Left ventricle myocardium superior (tissue), 1 donor: ENCODE measurements around the gene ACTL10. TPM values are rescaled to one million over a fixed set of nuclear protein-coding genes. Genes with fewer than 3 reads are reported as not detected.

Source experiments
- ATAC-seq: fragments of 200-7000 bp; cut with Tn5 transposase; one replicate; pipeline ENCODE4 v1.9.1; 2020; ENCODE audit warnings: mild to moderate bottlenecking, moderate library complexity
- DNase-seq: peaks from one replicate; pipeline ENCODE4 v3.0.0-alpha.2; 2020
- intact Hi-C: fragments of 100-400 bp; cut with micrococcal nuclease; formaldehyde crosslinking; loops from one replicate; pipeline ENCODE4 v1.11.0; 2022
- total RNA-seq: library from RNA; stranded (reverse); fragmentation: NEBNext Ultra II Directional; extraction: Animal tissue kit (Norgen Biotek cat#: 25700); gene quantifications from one replicate; pipeline ENCODE4 v1.2.1, GENCODE V29; 2021
- donor health status: DM: no; HTN: yes; CAD: no; lungs with severe emphysema.

The ACTL10 gene
- total RNA-seq, 1 donor from 2014 or later: 0.40 TPM

DNA sequence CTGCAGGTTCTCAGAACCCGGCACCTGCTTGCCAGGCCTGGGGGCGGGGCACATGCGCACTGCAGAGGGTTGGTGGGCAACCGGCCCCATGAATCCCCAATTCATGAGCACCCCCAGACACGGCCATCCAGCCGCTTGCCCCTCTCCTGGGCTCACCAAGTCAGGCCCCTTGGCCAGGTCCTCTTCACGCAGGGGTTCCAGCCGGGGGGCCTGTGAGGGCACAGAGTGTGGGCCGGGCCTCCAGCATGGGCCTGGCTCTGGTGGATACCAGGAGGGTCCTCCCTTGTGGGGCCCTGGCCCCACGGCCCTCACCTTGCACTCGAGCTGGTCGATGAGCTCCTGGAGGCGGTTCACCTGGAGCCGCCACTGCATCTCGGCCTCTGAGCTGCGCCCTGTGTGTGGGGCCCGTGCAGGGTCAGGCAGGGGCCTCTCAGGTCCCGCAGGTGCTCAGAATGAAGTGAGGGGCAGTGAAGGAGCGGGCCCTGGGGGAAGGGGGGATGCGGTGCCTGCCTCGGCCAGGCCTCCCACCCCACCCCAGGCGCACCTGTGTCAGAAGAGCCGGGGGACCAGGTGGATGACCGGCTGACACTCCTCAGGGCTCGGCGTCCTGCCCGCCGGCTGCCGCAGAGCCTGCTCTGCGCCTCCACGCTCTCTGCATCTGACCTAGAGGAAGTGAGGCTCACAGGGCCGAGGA lies 7.3 kb upstream of the ACTL10 start:
- DNase-seq (no peak), ATAC-seq (no peak)
- intact Hi-C loops: no loop called here

DNA sequence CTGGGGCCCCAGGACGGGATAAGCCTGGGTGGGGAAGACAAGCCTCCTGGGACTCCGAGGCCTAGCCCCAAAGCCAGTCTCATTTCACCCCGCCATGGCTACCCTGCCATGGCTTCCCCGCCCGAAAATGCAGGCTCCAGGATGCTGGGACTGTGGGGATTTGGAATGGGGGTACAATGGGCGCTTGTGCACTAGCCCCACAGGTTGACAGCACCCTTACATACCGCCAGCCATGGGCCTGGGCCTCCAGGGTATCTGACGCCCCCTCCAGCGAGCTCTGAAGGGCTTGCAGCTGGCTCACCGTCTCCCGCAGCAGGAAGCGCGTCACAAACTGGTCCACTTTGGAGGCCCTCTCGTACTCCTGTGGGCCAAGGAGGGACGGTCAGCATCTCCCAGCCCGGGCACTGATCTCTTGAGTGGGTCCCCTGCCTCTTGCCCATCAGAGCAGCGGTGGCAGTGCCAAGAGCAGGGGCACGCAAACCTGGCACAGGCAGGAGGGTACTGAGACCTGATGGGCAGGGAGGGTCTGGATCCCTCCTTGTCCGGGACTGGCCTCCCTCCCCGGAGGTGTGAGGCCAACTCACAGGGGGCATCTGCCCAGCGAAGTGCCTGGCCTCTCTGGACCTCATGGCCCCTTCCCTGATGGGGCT lies 6.6 kb upstream of the ACTL10 start:
- no peak for DNase-seq
- intact Hi-C loops: no loop called here

DNA sequence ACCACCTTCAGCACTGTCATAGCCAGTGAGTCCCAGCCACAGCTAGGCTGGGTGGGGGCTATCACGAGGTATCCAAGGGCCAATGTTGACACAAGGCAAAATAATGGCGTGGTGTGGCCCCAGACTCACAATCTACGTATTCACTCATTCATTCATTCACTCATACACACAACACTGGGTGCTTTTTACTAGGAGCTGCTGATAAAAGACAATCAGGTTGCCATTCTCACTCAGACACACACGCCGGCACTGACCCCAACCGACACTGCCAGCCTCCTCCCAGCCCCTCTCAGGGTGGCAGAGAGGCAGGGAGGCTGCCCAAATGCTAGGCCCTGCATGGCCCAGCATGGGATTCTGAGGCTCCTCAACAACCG lies 6.1 kb upstream of the ACTL10 start:
- intact Hi-C loops: no loop called here

More for the DNA sequence above, 6.6 kb upstream of the ACTL10 start:
- ATAC-seq: no peak

DNA sequence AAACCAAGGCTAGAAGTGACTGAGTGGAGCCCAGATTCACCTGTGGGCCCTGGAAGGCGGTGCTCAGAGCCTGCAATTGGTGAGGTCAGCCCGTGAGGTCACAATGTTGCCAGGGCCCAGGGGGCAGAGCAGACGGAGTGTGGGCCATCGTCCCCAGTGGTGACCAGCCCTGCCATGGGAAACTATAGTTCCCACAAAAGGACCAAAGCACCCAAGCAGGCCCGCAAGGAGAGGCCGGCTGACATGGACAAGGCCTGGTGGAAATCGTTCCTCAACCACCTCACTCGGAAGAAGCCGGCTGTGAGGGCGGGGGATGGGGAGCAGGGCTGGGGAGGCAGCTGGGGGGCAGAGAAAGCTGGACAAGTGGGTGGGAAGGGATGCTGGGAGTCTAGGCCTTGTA lies 4.6 kb upstream of the ACTL10 start, which contains the start of gene C20orf144:
TSS of gene C20orf144 (plus strand) at position 156 of the 400 bp plus-strand sequence. CDS start at position 175, 19 bp downstream.
- DNase-seq (no peak), ATAC-seq (no peak)
- intact Hi-C loops: no loop called here

More for the DNA sequence above, 6.1 kb upstream of the ACTL10 start:
- ATAC-seq: no peak
- no peak for DNase-seq

DNA sequence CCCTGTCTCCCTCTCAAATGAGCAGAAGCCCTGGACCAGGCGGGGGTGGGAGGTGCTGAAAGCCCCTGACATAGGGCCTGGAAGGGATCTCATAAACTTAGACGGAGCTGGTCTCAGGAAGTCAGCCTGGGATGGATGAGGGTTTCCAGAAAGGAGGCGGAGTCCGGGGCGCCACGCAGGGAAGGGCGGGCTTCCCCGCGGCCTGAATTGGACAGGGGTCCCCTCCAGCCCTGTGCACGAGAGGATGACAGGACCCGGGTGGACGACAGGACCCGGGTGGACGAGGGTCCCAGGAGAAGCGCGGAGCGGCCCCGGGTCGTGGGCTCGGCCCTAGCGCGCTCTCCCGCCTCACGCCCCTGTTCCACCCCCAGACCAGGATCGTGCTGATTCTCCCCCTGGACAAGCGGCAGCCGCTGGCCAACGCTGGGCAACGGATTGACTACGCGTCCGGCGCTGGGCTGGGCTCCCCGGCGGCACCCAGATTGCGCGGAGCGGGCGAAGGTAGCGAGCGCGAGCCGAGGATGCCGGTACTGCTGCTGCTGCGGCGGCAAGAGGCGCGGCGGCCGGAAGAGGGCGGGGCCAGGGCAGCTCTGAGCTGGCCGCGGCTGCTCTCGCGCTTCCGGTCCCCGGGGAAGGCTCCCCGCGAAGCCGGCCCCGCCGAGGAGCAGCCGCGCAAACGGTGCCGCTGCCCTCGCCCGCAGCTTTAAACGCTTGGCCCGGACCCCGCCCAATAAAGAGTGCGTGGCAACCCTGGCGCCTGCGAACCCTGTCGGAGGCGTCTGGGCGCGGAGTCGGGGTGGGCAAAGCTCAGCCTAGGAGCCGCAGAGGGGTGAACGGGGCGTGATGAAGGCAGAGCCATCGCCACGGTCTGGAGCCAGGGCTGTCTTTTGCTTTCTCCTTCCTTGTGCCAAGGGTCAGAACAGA lies 3.3 kb upstream of the ACTL10 start:
- intact Hi-C loops: no loop called here
- peak; percentile 64 for ATAC-seq
- DNase-seq: peak; percentile 93

DNA sequence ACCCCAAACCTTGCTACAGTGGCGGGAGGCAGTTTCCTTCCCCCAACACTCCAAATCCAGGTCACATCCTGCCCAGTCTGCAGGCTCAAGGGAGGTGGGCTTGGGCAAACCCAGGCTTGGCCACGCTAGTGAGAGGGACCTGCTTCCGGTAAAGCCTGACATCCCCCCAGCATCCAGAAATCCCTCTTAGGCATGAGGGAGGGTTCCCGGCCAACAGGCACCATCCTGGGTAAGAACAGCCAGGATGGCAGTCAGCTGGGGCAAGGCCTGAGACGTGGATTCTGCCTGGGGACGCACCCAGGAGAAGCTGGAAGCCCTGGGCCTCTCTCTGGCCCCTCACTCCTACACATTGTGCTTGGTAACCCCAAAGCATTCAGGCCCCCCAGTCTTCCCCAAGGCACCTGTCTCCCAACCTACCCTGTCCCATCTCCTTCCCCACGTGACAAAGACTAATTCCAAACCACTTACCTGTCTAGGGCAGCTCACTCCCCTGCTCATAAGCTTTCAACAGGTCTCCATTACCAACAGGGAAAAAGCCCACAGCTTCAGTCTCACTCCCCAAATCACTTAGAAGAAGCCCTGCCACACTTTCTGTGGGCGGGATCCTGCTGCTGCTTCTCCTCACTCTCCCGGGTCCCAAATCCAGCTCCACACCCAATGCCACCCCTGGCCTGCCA lies 2.5 kb upstream of the ACTL10 start:
- DNase-seq: no peak
- intact Hi-C loops: no loop called here
- no peak for ATAC-seq

DNA sequence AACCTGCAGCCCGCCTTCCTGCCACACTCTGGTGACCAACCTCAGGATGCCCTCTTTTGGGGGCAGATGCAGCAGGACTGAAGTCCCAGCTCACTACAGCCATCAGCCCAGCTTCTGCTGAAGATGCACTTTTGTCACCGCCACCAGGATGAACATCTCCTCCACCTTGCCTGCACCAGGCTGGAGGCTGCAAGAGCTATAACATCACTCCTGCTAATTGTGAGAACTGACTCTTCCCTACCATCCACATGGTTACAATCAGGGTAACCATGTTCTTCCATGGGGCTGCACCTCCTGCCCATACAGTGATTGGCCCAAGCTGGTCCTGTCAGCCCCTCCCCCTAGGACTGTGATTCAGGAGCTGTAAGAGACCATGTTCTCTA lies 2.0 kb upstream of the ACTL10 start:
- intact Hi-C loops: no loop called here
- no peak for ATAC-seq
- DNase-seq: no peak

DNA sequence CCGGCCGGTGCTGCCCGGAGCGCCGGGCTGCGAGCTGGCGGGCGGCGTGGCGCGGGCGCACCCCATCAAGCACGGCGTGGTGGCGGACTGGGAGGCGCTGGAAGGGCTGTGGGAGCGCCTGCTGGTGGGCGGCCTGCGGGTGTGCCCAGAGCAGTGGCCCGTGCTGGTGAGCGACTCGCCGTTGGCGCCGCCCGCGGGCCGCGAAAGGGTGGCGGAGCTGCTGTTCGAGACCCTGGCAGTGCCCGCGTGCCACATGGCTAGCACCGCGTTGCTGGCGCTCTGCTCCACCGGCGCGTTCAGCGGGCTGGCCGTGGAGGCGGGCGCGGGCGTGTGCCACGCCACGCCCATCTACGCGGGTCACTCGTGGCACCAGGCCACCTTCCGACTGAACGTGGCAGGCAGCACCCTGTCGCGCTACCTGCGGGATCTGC lies 517 bp downstream of the ACTL10 start:
- DNase-seq (peak; percentile 77), ATAC-seq (peak; percentile 16)

DNA sequence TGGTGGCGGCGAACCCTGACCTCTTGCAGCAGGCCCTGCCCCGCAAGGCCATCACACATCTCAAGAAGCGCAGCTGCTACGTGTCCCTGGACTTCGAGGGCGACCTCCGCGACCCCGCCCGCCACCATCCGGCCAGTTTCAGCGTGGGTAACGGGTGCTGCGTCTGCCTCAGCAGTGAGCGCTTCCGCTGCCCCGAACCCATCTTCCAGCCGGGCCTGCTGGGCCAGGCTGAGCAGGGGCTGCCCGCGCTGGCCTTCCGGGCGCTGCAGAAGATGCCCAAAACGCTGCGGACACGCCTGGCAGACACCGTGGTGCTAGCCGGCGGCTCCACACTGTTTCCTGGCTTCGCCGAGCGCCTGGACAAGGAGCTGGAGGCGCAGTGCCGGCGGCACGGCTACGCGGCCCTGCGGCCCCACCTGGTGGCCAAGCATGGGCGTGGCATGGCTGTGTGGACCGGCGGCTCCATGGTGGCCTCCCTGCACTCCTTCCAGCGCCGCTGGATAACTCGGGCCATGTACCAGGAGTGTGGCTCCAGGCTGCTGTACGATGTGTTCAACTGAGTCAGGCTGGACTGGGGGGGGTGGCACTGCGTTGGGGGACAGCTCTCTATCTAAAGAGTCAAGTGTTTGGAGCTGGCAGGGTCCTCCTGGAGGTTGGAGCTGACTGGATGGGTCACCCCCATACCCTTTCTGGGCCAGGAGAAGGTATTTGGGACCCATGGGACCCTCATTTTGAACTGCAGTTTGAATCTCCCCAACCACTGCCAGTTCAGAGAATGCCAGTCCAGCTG lies 1.1 kb downstream of the ACTL10 start:
- peak; percentile 61 for ATAC-seq
- DNase-seq: peak; percentile 88
- intact Hi-C loops: no loop called here

More for the DNA sequence above, 517 bp downstream of the ACTL10 start:
- intact Hi-C loops: no loop called here

DNA sequence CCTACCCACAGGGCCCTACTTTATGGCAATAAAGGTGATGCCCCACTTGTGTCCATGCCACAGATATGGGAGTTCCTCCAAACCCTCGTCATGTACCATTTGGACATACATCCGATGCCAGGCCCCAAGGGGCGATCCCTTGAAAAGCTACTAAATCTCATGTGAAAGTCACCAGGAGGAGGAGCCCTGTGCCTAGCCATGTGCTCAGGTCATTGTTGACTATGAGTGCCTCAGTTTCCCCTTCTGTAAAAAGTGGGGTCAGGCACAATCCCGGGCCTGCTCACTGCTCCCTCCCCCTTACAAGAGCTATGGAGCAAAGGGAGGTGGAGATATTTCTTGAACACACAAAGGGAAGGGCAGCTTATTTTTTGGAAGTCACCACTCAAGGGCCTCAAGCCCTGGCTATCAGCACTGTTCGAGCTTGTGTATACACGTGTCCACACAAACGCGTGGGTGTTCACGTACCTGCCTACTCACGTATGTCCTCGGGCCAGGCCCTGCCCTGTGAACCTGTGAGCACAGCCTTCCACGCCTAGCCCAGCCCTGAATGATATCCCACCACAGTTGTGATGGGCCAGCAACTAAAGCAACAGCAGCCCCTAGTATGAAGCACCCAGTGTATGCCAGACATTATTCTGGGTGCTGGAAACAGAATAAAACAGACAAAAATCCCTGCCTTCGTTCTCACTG lies 1.9 kb downstream of the ACTL10 start:
- ATAC-seq (no peak), DNase-seq (no peak)
- intact Hi-C loops: no loop called here

DNA sequence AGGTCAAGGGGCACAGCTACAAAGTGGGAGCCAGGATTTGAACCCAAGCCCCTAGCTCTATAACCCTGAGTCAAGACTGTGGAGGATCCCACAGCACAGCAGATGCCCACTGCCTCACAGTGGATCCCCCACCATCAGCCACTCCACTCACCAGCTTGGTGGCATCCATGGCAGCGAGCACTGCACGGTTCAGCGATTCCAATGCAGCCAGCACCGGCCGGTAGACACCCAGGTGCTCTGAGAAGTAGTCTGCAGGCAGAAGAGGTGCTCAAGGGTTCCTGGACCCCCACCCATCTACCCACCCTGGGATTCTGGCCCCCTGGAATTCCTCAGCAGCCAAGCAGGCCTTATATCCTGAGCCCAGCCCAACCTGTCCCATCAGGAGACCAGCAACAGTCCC lies 2.5 kb downstream of the ACTL10 start:
- DNase-seq (no peak), ATAC-seq (no peak)
- intact Hi-C loops: no loop called here

DNA sequence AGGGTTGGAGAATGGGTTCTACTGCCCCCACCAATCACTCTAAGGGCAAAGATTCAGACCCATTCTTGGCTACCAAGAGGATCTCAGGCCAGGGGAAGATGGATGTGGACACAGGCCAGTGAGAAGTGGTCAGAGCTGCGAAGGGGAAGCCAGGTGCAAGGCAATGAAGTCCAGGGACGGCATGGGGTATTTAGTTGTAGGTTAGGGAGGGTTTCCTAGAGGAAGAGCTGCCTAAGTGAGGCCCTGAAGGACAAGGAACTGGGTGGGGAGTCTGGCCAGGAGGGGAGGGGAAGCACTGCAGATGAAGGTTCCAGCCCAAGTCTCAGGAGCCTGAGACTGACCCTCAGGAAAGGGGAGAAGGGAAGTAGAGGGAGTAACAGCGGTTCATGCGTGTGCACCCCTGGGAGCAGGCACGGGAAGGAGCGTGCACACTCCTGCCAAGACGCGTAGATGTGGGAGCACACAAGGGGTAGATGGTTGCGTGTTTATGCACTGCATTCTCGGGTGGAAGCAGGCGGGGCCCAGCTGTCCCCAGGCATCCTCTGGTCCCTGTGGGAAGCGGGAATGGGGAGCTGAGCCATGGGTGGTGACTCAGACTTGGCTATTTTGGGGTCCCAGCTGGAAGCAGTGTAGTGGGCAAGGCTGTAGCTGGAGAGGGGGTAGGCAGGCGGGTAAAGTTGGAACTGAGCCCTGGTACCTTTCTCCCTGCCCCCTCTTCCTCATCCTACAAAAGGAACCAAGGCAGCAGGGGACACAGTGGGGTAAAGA lies 3.3 kb downstream of the ACTL10 start:
- DNase-seq (no peak), ATAC-seq (no peak)
- intact Hi-C loops: no loop called here

DNA sequence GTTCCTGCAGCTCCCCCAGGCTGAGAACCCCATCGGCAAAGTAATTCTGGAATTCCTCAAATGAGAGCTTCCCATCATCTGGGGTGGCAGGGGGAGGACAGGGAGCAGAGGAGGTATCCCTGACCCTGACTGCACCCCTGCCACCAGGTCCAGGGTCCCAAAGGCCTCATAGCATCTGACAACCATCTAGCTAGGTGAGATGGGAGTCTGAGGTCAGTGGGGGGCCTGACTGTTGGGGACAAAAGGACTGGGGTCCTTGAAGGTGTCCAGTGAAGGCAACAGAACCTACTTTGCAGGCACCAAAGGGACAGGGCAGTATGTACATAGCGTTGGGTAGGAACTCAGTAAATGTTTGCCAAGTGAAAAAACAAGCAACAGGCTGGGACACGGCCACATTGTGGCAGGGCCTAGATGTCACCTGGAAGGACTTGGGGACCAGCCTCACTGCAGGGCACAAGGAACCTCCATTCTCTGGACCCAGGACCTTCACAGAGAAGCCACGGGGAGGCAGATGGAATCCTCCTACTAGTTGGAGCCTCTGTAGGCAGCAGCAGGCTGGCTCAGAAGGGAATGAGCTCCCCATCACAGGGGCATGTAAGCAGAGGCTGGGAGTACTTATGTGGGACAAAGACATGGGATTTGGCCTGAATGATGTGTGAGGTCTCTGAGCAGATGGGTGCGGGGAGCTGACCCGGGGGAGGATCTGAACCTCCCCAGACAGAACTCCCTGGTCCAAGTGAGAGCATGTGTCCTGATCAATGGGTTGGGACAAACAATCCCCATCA lies 4.2 kb downstream of the ACTL10 start:
- intact Hi-C loops: no loop called here
- ATAC-seq: no peak
- no peak for DNase-seq

DNA sequence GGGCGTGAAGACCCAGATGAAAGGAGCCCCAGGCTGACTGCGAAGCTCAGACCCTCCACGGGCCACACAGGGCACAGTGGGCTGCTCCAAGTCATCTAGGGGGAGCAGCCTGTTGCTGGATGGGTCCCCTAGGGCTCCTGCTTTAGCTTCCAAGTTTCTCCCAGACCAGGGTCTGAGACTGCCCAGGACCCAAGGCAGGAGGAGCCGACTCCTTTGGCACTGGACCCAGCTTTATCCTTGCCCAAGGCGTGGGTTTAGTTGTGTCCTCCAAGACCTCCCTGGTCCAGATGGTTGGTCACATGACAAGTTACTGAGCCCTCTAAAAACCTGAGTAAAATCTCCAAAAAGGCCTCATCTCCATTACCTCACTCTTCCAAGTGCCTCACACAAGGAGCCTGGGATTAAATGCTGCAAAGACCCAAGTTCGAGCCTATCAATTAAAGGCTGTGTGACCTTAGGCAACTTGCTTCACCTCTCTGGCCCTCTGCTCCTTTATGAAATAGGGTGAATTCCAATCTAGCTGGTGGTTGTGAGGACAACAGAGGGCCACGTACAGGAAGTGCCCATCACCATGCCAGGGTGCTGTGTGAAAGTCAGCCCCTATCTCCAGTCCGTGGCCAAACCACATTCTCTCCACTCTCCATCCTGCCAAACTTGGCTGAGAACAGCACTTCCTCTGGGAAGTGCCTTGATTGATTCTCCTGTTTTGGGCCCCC lies 5.0 kb downstream of the ACTL10 start:
- ATAC-seq (no peak), DNase-seq (no peak)
- intact Hi-C loops: no loop called here

DNA sequence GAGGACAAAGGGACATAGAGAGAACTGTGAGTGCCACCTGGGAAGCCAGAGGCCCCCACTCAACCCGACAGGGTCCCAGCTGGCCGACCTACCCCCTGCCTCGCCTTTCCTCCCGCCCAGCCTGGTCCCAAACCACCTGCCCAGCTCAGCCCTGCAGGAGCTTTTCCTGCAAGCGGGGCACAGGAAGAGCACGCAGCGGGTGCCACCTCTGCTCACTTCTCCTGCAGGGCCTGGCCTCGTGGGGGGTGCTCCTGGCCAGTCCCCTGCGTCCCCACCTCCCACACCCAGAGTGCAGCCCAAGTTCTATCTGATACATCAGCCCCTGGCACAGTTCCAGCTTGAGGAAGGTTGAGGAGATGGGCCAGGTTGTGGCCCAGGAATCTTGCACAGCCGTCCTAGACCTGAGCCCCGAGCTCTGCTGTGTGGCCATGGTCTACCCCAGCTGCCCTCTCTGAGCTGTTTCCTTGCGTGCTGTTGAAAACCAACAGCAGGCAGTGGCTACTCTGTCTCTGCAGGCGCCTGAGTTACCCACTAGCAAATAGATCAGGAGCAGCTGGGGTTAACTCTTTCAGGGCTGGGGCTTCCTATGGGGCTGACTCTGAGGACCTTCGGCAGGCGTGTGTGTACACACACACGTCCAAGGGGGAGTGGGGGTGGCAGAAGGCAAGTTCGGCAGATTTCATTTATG lies 5.8 kb downstream of the ACTL10 start:
- intact Hi-C loops: no loop called here
- ATAC-seq (no peak), DNase-seq (no peak)

DNA sequence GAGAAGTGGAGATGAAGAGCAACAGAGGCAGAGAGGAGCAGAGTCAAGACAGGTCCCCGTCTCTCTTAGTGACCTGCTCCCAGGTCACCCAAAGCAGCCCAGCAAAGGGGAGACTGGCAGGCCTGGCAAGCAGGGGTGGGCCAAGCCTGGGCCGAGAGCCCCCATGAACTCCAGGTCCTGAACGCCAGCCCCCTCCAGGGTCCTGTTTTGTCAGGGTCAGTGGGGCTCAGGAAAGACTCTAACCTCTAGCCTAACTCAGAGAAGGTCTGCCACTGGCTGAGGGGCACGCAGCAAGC lies 6.3 kb downstream of the ACTL10 start:
- ATAC-seq (no peak), DNase-seq (no peak)
- intact Hi-C loops: no loop called here
